Measurements from ENCODE around the gene GZMH.
"Not testable (repeated sequence)": the region's sequence is repeated elsewhere in the genome, so short reads cannot be mapped to it uniquely, and the experiment has no call there.

GZMH gene

GRCh38 chr14:24595073-24595808 is 14.2 kb downstream of the GZMH start:
- DNase-seq (ENCODE audit: low read depth), result no peak

DNA sequence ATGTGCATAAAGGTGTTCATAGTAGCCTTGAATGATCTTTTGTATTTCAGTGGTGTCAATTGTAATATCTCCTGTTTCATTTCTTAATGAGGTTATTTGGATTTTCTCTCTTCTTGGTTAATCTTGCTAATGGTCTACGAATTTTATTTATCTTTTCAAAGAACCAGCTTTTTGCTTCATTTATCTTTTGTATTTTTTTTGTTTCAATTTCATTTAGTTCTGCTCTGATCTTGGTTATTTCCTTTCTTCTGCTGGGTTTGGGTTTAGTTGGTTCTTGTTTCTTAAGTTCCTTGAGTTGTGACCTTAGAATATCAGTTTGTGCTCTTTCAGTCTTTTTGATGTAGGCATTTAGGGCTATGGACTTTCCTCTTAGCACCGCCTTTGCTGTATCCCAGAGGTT is 18.5 kb downstream of the GZMH start:
- DNase-seq (ENCODE audit: low read depth), result not testable (repeated sequence)

DNA sequence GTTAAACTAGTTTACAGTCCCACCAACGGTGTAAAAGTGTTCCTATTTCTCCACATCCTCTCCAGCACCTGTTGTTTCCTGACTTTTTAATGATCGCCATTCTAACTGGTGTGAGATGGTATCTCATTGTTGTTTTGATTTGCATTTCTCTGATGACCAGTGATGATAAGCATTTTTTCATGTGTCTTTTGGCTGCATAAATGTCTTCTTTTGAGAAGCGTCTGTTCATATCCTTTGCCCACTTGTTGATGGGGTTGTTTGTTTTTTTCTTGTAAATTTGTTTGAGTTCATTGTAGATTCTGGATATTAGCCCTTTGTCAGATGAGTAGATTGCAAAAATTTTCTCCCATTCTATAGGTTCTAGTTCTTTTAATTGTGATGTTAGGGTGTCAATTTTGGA is 25.1 kb downstream of the GZMH start:
- not testable (repeated sequence) for DNase-seq (ENCODE audit: low read depth)

DNA sequence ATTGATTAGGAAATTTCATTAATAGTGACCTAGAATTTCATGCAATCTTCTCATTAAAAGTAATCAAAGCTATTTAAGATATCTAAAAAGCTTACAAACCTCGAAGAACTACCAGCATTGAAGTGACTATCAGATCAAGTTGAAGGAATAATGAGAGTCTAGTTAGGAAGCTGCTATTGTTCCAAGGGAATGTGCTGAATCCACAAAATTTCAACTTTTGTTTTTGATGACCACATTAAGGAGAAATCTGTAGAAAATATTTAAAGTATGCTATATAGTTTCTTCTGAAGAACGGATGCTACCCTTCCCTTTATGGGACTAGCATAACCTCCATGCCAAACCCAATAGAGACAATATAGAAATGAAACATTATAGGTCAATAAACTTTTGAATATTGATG is 30.9 kb downstream of the GZMH start:
- DNase-seq (ENCODE audit: low read depth), result no peak

DNA sequence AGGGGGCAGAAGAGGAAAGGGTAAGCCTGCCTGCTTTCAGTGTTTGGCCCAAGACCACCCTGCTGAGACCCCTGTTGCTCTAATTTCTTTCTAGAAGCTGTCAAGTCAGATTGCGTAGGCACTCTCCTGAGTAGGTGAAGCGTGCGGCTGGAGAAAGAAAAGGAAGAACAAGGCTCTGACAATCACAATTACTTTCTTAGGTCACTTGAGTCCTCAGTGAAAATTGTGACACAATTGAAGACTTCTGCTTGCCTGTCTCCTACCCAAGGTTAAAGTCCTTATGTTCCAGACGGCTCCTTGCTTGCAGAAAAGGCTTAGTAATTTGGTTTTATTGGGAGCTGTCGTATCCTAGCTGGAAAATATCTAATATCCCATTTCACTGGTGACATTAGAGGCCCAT is 32.7 kb downstream of the GZMH start:
- DNase-seq (ENCODE audit: low read depth), result no peak

DNA sequence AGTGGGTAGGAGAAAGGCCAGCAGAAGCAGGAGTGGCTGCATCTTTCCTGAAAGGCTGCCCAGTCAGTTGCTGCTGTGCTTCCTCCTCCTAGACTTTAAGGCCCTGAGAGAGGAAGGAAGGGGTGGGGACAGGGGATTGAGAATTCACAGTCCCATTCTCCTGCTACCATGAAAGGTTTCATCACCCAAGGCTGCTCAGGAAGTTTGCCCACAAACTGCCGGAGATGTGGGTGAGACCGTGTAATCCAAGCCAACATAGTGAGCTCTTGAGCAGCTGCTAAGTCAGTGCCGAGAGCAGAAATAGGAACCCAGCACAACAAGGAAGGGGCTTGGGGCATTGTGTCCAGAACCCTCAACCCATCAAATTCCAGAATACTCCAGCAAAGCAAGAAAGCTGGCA is 33.3 kb downstream of the GZMH start, which contains the start of gene CTSG:
CTSG (minus strand) TSS at position 69 of the 400 bp plus-strand sequence; CDS start at position 42, 27 bp downstream.
- no peak for DNase-seq (ENCODE audit: low read depth)

GRCh38 chr14:24574206-24574774 is 35.2 kb downstream of the GZMH start:
- DNase-seq (ENCODE audit: low read depth), result no peak

DNA sequence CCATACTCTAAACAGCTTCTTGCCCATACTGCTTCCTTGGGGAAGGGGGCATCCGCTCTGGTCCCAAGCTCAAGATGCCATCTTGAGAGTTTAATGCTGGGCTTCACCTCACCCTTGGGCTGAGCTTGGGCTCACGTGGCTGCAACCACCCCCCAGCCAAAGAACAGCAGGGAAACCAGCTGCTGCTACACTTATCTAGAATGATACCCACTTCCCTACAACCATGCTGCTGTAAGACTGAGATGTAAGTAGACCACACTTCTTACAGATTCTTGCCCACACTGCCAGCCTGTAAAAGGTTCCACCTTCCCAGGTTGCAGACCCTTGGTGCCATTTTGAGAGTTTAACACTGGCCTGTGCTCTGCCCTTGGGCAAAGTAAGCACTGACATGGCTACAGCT is 43.2 kb downstream of the GZMH start:
- no peak for DNase-seq (ENCODE audit: low read depth)

GRCh38 chr14:24565766-24566165 is 43.7 kb downstream of the GZMH start:
- DNase-seq (ENCODE audit: low read depth), result no peak

DNA sequence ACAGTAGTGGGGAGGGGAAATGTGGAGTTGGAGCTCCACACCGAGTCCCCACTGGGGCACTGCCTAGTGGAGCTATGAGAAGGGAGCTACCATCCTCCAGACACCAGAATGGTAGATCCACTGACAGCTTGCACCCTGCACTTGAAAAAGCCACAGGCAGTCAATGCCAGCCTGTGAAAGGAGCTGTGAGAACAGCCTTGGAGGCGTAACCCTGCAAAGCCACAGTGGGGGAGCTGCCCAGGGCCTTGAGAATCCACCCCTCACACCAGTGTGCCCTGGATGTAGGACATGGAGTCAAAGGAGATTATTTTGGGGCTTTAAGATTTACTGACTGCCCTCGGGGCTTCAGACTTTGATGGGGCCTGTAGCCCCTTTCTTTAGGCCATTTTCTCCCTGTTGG is 46.0 kb downstream of the GZMH start:
- DNase-seq (ENCODE audit: low read depth), result no peak

- DNase-seq (ENCODE audit: low read depth), result no peak
These were observed 52.7 kb downstream of the GZMH start for GRCh38 chr14:24556756-24557155.

All from stimulated activated CD8-positive, alpha-beta memory T cell treated with anti-CD3 and anti-CD28 coated beads, Interleukin-15, amount 100 ng/mL, for 1 hour (primary cell).